Measurements from ENCODE around the gene DUSP23. TPM values are rescaled to one million over a fixed set of nuclear protein-coding genes. Genes with fewer than 3 reads are reported as not detected.
A peak's percentile ranks its signal among the peaks of the same experiment; 100 is the strongest.

The DUSP23 gene
- polyA plus RNA-seq, 10 donors, result 4.2 to 10.6 (median 6.9) TPM

DNA sequence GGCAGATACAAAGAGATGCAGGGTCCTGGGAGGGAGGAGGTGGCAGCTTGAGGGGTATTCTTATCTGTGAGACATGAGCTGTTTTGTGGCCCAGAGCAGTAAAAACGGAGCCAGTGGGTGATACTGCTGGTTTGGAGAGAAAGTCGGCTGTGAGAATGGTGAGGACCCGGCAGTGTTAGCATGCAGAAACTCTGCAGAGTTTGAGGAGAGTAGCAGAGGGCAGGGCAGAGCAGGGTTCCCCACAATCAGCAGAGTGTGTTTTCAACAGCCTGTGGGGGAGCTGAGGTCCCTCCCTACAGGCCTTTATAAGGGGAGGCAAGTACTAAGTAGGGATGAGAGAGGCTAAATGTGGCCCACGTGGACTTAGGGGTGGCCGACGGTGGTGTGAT lies 46.3 kb downstream of the DUSP23 start:
- DNase-seq, result no peak

DNA sequence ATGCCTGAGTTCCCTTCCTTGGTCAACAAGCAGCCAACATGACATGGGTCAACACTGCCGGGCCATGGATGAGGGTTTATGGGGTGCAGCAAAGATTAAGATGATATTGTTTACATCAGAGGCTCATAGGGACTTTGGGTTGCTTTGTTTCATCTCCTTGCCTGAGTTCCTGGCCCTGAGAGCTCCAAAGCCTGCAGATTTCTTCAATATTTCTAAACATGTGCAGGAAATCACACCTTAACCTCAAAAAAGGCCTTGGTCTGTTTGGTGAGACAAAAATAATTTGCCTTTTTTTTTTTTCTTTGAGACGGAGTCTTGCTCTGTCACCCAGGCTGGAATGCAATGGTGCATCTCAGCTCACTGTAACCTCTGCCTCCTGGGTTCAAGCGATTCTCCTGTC lies 46.8 kb downstream of the DUSP23 start:
- DNase-seq, result no peak

DNA sequence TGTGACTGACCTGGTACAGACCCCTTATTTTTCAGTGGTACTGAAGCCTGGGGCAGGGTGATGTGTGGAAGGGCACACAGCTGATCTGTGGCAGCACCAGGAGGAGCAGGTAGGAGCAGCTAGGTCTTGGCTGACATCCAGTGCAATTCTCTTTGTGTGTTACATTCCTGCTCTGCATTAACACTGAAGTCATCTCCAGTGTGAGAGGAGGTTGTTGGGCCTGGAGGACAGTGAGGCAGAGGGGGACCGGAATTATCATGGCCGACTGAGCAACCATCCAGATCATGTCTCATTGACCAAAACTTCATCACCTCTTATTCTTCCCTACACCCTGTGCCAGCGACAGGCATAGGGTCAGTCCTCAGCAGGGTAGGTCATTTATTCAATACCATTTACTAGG lies 47.4 kb downstream of the DUSP23 start:
- DNase-seq, result no peak

DNA sequence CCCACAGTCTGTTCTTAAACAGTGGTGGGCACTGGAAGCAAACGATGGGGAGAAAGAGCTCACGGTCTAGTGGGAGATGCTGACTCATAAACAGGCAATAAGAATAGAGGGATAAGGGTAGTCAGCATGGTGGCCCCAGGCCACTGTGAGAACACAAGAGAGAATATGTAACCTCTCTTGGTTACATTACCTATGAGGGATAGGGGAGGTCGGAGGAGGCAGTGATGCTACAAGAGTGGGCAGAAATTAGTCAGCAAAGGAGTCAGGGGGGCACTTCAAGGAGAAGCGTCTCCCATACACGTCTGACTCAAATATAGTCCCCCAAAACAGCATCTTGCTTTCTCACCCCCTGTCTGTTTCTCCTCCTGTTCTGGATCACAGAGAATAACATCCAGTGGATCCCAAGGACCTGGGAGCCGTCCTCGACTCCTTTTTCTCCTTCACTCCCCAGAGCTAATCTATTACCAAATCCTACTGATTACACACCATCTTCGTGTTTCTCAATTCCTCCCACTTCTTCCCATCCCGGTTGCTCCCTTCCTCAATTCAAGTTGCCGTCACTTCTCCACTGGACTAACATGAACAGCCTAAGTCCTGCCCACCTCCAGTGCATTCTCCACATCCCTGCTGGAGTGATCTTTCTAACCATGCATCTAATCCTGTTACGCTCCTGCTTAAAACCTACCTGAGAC lies 48.0 kb downstream of the DUSP23 start:
- no peak for DNase-seq

DNA sequence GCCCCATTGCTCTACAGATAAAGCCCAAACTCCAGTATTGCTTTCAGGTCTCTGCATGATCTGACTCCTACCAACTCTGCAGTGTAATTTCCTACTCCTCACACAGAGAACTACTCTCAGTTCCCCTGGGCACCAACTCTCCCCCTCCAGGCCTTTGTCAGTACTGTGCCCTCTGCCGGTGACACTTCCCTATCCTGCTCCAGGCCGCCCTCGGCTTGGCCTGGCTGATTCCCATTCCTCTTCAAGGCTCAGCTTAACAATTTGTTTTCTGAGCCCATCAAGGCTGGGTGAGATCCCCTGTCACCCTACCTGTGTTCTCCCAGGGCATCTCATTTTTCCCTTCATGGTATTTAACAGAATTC lies 48.5 kb downstream of the DUSP23 start:
- peak in 2 of 3 donors; percentile 16 to 30 for DNase-seq

DNA sequence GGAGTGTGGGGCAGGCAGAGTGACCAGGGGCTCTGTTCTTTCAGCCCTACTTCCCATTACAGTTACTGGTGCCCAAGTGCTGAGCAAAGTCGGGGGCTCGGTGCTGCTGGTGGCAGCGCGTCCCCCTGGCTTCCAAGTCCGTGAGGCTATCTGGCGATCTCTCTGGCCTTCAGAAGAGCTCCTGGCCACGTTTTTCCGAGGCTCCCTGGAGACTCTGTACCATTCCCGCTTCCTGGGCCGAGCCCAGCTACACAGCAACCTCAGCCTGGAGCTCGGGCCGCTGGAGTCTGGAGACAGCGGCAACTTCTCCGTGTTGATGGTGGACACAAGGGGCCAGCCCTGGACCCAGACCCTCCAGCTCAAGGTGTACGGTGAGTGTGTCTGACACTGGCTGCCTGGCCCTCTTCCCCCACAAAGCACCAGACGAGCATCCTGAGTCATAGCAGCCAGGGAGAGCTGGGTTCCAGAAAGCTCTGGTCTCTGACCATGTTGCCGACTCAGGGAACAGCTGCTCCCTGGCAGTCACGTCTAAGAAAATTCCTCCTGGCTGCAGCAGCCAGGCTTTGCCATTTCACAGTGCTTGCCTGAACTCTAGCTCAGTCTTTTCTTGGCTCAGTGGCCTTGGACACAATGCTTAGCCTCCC lies 49.2 kb downstream of the DUSP23 start:
- DNase-seq, result peak; percentile 27 to 74 (median 63)

DNA sequence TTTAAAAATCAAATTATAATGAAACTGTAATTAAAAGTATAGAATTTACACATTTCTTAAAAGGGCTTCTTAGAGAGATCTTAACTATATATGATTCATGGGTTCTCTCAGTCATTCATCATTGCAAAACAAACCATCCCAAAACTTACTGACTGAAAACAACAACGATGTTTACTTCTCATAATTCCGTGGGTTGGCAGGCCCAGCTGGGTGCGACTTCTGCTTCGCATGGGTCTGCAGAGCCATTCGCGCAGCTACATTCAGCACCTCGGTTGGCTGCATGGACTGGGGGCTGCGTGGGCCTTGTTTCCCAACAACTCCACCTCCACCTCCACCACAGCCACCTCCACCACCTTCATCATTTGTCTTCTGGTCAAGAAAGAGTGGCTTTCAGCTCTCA lies 50.0 kb downstream of the DUSP23 start:
- no peak for DNase-seq

DNA sequence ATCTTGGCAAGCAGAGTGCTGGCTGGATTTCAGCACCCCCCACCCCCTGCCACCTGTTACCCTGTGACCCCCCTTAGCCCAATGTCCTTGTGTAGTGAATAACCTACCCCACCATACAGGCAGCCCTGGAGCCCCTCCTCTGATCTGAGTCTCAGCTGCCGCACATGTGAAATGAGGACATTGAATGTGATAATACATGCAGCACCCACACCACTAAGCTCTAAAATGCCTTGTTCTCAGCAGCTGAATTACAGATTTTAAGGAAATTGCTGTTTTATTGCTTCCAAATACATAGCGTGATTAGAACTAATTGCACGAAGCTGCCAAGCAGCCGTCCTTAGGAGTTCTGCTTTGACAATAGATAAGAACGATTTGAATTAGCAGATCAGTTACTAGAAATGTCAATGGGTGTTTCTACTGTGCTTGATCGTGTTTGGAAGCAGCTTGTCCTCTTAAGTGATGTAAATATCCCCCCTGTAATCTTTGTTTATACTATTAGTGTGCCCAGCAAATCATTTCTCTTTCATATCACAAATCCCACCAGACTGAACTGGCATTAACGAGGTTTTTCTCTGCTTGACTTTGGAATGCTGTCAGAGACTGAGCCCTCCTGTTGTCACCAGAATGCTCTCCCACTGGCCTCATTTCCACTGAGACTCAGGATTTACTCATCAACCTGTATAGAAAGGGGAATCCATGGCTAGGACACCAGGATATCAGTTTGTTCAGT lies 50.8 kb downstream of the DUSP23 start:
- no peak for DNase-seq

Other genes starting within 250 kb of the DUSP23 start
- gene OR10J5, start 245.0 kb upstream of the DUSP23 start, polyA plus RNA-seq (ENCODE audit: insufficient read length in 10 of 10), result not detected
- gene APCS, start 193.1 kb upstream of the DUSP23 start, polyA plus RNA-seq (ENCODE audit: insufficient read length in 10 of 10), result not detected
- gene CRP, start 66.4 kb upstream of the DUSP23 start, polyA plus RNA-seq (ENCODE audit: insufficient read length in 10 of 10), result not detected
- under 1 TPM in 4 of 10 donors, not detected in 6; 0.13 to 0.31 (median 0.19) TPM for gene FCRL6, start 21.4 kb downstream of the DUSP23 start, polyA plus RNA-seq (ENCODE audit: insufficient read length in 10 of 10)
- under 1 TPM in 6 of 10 donors, not detected in 4; 0.24 to 0.85 (median 0.61) TPM for gene SLAMF8, start 45.9 kb downstream of the DUSP23 start, polyA plus RNA-seq (ENCODE audit: insufficient read length in 10 of 10)
- under 1 TPM in 1 of 10 donors, not detected in 9; 0.12 TPM for gene VSIG8, start 81.7 kb downstream of the DUSP23 start, polyA plus RNA-seq (ENCODE audit: insufficient read length in 10 of 10)
- gene CFAP45, start 119.2 kb downstream of the DUSP23 start, polyA plus RNA-seq (ENCODE audit: insufficient read length in 10 of 10), result under 1 TPM in 9 of 10 donors, not detected in 1; 0.20 to 0.84 (median 0.37) TPM
- gene TAGLN2, start 144.5 kb downstream of the DUSP23 start, polyA plus RNA-seq (ENCODE audit: insufficient read length in 10 of 10), result 100 to 1,000 TPM; 148 to 245 (median 204) TPM
- gene IGSF9, start 164.7 kb downstream of the DUSP23 start, polyA plus RNA-seq (ENCODE audit: insufficient read length in 10 of 10), result 1 to 10 TPM in 2 of 10 donors, under 1 TPM in 8; 0.24 to 8.3 (median 0.53) TPM
- not detected for gene SLAMF9, start 173.3 kb downstream of the DUSP23 start, polyA plus RNA-seq (ENCODE audit: insufficient read length in 10 of 10)

Measured in muscle of back (tissue), 11 donors.